Neural cell (in vitro differentiated cells): Measurements from ENCODE around the gene RASEF.

Experiments used
- CTCF ChIP-seq: fragments of 450-650 bp; IDR thresholded peaks from 2 replicates; pipeline ENCODE4 v1.5.1; 2014; ENCODE audit warnings: antibody characterized with exemption, mild to moderate bottlenecking, moderate library complexity; ENCODE audit not compliant: poor library complexity, severe bottlenecking
- EZH2 ChIP-seq: fragments of 200-600, 300-800 bp; shearing (Covaris generic), sonication (generic); IDR thresholded peaks from 2 replicates; pipeline ENCODE4 v1.6.1; 2014; ENCODE audit warnings: antibody characterized with exemption, low read length, borderline replicate concordance, mild to moderate bottlenecking; ENCODE audit not compliant: insufficient read depth, poor library complexity, severe bottlenecking
- REST ChIP-seq: IDR thresholded peaks from 2 replicates; pipeline ENCODE4 v1.6.1; 2012; ENCODE audit warnings: borderline replicate concordance

GRCh38 chr9:82968816-82969215 is 94.1 kb downstream of the RASEF start:
- TF ChIP-seq CTCF (no peak), EZH2 (no peak), REST (no peak)
